HG02678 (cell line): ENCODE measurements around the gene TMEM258.

Source experiments
- ATAC-seq: cut with Tn5 transposase; IDR thresholded peaks from one replicate; pipeline ENCODE4 v1.9.1; 2021; ENCODE audit warnings: mild to moderate bottlenecking, moderate library complexity; ENCODE audit not compliant: unreplicated experiment

The TMEM258 gene

GRCh38 chr11:61744609-61745156, 47.7 kb downstream of the TMEM258 start:
- ATAC-seq, result no peak

- no peak for ATAC-seq
Measured at GRCh38 chr11:61744181-61744580, 48.2 kb downstream of the TMEM258 start.

- no peak for ATAC-seq
Measured at GRCh38 chr11:61743486-61744095, 48.8 kb downstream of the TMEM258 start.

GRCh38 chr11:61742391-61742790, 50.0 kb downstream of the TMEM258 start:
- no peak for ATAC-seq

- no peak for ATAC-seq
Measured at GRCh38 chr11:61739966-61740365, 52.4 kb downstream of the TMEM258 start.

- no peak for ATAC-seq
Measured at GRCh38 chr11:61739413-61739812, 53.0 kb downstream of the TMEM258 start.
